Thyroid gland (tissue), 4 donors: ENCODE data around the gene SPATA3. TPM values are rescaled to one million over a fixed set of nuclear protein-coding genes. Genes with fewer than 3 reads are reported as not detected.

Experiments used
- DNase-seq, 2 donors: peaks; one replicate each; pipeline ENCODE4 v3.0.0-alpha.2; 2019
- H3K27ac ChIP-seq, 3 donors: fragments of 200-600 bp; sonication (generic); 1 replicate in 2 of 3; 2 replicates in 1 of 3; pipeline ENCODE4 v1.5.1; 2016 to 2019; ENCODE audit warnings: mild to moderate bottlenecking in 1 of 3, moderate library complexity in 1 of 3
- H3K27me3 ChIP-seq: fragments of 200-600 bp; sonication (generic); one replicate; pipeline ENCODE4 v1.5.1; 2019
- H3K36me3 ChIP-seq, 2 donors: fragments of 200-600 bp; sonication (generic); one replicate each; pipeline ENCODE4 v1.5.1; 2016 to 2019
- H3K4me1 ChIP-seq, 2 donors: fragments of 200-600 bp; sonication (generic); one replicate each; pipeline ENCODE4 v1.5.1; 2017 to 2019
- H3K4me3 ChIP-seq, 3 donors: fragments of 200-600 bp; sonication (generic); replicated peaks in 1 of 3; 1 replicate in 2 of 3; 2 replicates in 1 of 3; pipeline ENCODE4 v1.5.1; 2016; ENCODE audit warnings: mild to moderate bottlenecking in 1 of 3
- H3K9me3 ChIP-seq: fragments of 200-600 bp; sonication (generic); one replicate; pipeline ENCODE4 v1.5.1; 2017
- POLR2A ChIP-seq, 2 donors: fragments of 450-650 bp; IDR thresholded peaks; one replicate each; pipeline ENCODE4 v1.6.1; 2017; ENCODE audit warnings: antibody characterized with exemption in 2 of 2, mild to moderate bottlenecking in 2 of 2, moderate library complexity in 1 of 2
- WGBS, 2 donors: methylation state at CpG; one replicate each; pipeline ENCODE4 v1.1.5; 2017; 5-methylcytosine and 5-hydroxymethylcytosine counted together
- intact Hi-C: fragments of 100-400 bp; cut with DNase I; formaldehyde crosslinking; loops from one replicate; pipeline ENCODE4 v1.15.1; 2023
- total RNA-seq, 4 donors: library from RNA; depleted of rRNA; stranded (reverse); fragments of >200 nt; gene quantifications; one replicate each; pipeline ENCODE4 v1.2.3, GENCODE V29; 2016
- TF ChIP-seq, protein P1 (sequence below), 6 experiments: fragments of 200-600 bp in 3 of 6; fragments of 450-650 bp in 3 of 6; sonication (generic) in 3 of 6; IDR thresholded peaks; one replicate each; pipeline ENCODE4 v1.5.1; 2016 to 2019; ENCODE audit warnings: antibody characterized with exemption in 6 of 6, mild to moderate bottlenecking in 2 of 6, inconsistent platforms in 1 of 6, moderate library complexity in 1 of 6

Gene SPATA3
- total RNA-seq, 4 donors from 2014 or later, result 0.54 TPM; not detected in 3

- Histone ChIP-seq H3K4me1 (peaks cover 0 to under 1% of the 10 kb centered on the region in 2 donors), H3K4me3 (no peak overlapping the region), H3K9me3 (no peaks in the 10 kb centered on the region), H3K27ac (no peak overlapping the region), H3K36me3 (no peaks in the 10 kb centered on the region), H3K27me3 (no peaks in the 10 kb centered on the region)
- WGBS, 2 donors, result 79 to 83% methylated on average over 4 to 5 of the region's 5 CpGs
- TF ChIP-seq, protein P1, sequence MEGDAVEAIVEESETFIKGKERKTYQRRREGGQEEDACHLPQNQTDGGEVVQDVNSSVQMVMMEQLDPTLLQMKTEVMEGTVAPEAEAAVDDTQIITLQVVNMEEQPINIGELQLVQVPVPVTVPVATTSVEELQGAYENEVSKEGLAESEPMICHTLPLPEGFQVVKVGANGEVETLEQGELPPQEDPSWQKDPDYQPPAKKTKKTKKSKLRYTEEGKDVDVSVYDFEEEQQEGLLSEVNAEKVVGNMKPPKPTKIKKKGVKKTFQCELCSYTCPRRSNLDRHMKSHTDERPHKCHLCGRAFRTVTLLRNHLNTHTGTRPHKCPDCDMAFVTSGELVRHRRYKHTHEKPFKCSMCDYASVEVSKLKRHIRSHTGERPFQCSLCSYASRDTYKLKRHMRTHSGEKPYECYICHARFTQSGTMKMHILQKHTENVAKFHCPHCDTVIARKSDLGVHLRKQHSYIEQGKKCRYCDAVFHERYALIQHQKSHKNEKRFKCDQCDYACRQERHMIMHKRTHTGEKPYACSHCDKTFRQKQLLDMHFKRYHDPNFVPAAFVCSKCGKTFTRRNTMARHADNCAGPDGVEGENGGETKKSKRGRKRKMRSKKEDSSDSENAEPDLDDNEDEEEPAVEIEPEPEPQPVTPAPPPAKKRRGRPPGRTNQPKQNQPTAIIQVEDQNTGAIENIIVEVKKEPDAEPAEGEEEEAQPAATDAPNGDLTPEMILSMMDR (IDR thresholded peaks at IDR 0.05), result no peak
- no peak for TF ChIP-seq POLR2A (IDR thresholded peaks at IDR 0.05)
- no peak for DNase-seq
- intact Hi-C loops, result no loop called here
These were observed 51.0 kb downstream of the SPATA3 start for GRCh38 chr2:231046916-231047273.

- no peaks in the 10 kb centered on the region for H3K36me3 ChIP-seq
- no peak for TF ChIP-seq POLR2A (IDR thresholded peaks at IDR 0.05)
- TF ChIP-seq, protein P1 (IDR thresholded peaks at IDR 0.05), result no peak
- H3K27me3 ChIP-seq, result no peaks in the 10 kb centered on the region
- no peak overlapping the region for H3K4me3 ChIP-seq
- H3K27ac ChIP-seq, result no peak overlapping the region
- intact Hi-C loops, result no loop called here
- no peaks in the 10 kb centered on the region for H3K9me3 ChIP-seq
- 69 to 82% methylated on average over 5 to 8 of the region's 8 CpGs for WGBS, 2 donors
- DNase-seq, result no peak
- peaks cover 0 to 5% of the 10 kb centered on the region in 2 donors for H3K4me1 ChIP-seq
These were observed 51.5 kb downstream of the SPATA3 start for GRCh38 chr2:231047274-231047922.

GRCh38 chr2:231047923-231048915 lies 52.3 kb downstream of the SPATA3 start:
- Histone ChIP-seq H3K9me3 (no peaks in the 10 kb centered on the region), H3K36me3 (no peaks in the 10 kb centered on the region), H3K27ac (no peak overlapping the region), H3K27me3 (no peaks in the 10 kb centered on the region), H3K4me1 (peaks cover 0 to 7% of the 10 kb centered on the region in 2 donors), H3K4me3 (no peak overlapping the region)
- intact Hi-C loops, result no loop called here
- TF ChIP-seq, protein P1 (IDR thresholded peaks at IDR 0.05), result no peak
- no peak for TF ChIP-seq POLR2A (IDR thresholded peaks at IDR 0.05)
- WGBS, 2 donors, result 65 to 66% methylated on average over 10 of the region's 10 CpGs
- DNase-seq, result no peak

DNA sequence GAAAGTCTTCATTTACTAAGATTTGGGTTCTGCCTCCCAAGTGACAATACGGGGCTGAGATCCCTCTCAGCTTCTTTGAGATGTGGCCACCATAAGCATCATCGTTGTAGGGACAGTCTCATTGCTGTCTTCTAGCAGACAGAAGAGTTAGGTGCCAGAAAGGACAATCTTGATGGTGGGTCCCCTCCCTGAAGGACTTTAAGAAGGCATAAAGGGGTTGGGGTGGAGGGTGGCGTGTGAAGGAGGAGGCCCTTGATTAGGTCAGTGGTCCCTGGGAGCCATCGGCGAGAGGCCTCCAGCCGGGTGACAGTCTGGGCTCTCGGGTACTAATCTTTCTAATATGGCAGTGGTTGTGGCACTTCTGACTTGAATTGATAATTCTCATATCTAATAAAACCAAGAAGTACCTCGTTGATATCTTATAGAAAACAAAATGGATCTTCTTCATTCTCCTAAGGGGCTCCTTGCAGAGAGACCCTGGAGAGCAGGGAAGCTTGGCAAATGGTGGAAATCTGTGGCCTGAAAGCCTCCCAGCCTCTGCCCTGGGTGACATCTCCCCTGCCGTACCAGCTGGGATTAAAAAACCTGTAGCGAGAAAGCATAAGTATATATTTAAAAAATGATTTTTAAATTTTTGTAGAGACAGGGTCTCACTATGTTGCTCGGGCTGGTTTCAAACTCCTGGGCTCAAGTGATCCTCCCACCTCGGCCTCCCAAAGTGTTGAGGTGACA lies 53.5 kb downstream of the SPATA3 start:
- no peaks in the 10 kb centered on the region for H3K36me3 ChIP-seq
- intact Hi-C loops, result no loop called here
- H3K27me3 ChIP-seq, result no peaks in the 10 kb centered on the region
- TF ChIP-seq POLR2A (IDR thresholded peaks at IDR 0.05), result no peak
- TF ChIP-seq, protein P1 (IDR thresholded peaks at IDR 0.05), result no peak
- H3K9me3 ChIP-seq, result no peaks in the 10 kb centered on the region
- H3K4me1 ChIP-seq, result peaks cover 0 to 7% of the 10 kb centered on the region in 2 donors
- no peak overlapping the region for H3K4me3 ChIP-seq
- H3K27ac ChIP-seq, result no peak overlapping the region
- WGBS, 2 donors, result 85 to 86% methylated on average over 12 of the region's 12 CpGs
- no peak for DNase-seq
